Endothelial cell of umbilical vein (primary cell): Measurements from ENCODE around the gene AKR1C4. TPM values are rescaled to one million over a fixed set of nuclear protein-coding genes. Genes with fewer than 3 reads are reported as not detected.

Experiments used
- BruUV-seq: library from RNA; stranded (reverse); fragments of 400-500 nt; replicated peaks from 2 replicates; lab custom pipeline; 2021; lab: Mats Ljungman, UMichigan
- CTCF ChIA-PET: fragments of 300-600, 350-600 bp; sonication (Branson Sonifier 250); formaldehyde crosslinking; loops from one replicate; lab custom pipeline; 2021; ENCODE audit warnings: antibody characterized with exemption, inconsistent platforms; lab: Charles Lee
- POLR2A ChIA-PET: fragments of 300-600, 350-600 bp; sonication (Branson Sonifier 250); formaldehyde crosslinking; loops from one replicate; lab custom pipeline; 2021; ENCODE audit warnings: antibody characterized with exemption, inconsistent platforms; lab: Charles Lee
- DNase-seq: peaks from one replicate; pipeline ENCODE4 v3.0.0-alpha.2; 2011; ENCODE audit warnings: low read depth, low spot score
- FAIRE-seq: peaks from 2 replicates; lab custom pipeline; 2011; peaks lifted over from hg19 to GRCh38; lab: Jason Lieb, UNC
- H2AFZ ChIP-seq: 2 replicates; pipeline ENCODE4 v1.6.0; 2012; ENCODE audit warnings: low read depth, low read length, control low read depth, inconsistent platforms
- H3K27ac ChIP-seq: 2 replicates; pipeline ENCODE4 v1.5.1; 2011; ENCODE audit warnings: low read depth, mild to moderate bottlenecking, control low read depth, low read length, moderate library complexity; ENCODE audit not compliant: insufficient read depth
- H3K27me3 ChIP-seq, 2 experiments: 2 replicates each; pipeline versions ENCODE4 v1.6.0 to v1.6.1; 2011; ENCODE audit warnings: low read length in 2 of 2, mixed read lengths in 1 of 2; ENCODE audit not compliant: control insufficient read depth in 2 of 2, insufficient read depth in 2 of 2
- H3K36me3 ChIP-seq, 2 experiments: 2 replicates in 1 of 2; 3 replicates in 1 of 2; pipeline ENCODE4 v1.5.1; 2011; ENCODE audit warnings: low read length in 2 of 2, mild to moderate bottlenecking in 1 of 2, moderate library complexity in 1 of 2; ENCODE audit not compliant: control insufficient read depth in 2 of 2, insufficient read depth in 2 of 2; ENCODE audit errors: extremely low read depth in 1 of 2
- H3K4me1 ChIP-seq: 3 replicates; pipeline ENCODE4 v1.5.1; 2011; ENCODE audit warnings: mild to moderate bottlenecking, low read length; ENCODE audit not compliant: control insufficient read depth, insufficient read depth; ENCODE audit errors: extremely low read depth
- H3K4me2 ChIP-seq: 2 replicates; pipeline ENCODE4 v1.6.1; 2011; ENCODE audit warnings: low read length, control low read depth, mixed read lengths; ENCODE audit not compliant: insufficient read depth
- H3K4me3 ChIP-seq, 3 experiments: fragments of 200-600 bp in 1 of 3; sonication (generic), shearing (Covaris generic) in 1 of 3; replicated peaks in 1 of 3; 2 replicates each; pipeline ENCODE4 v1.5.1; 2011 to 2016; ENCODE audit warnings: control low read depth in 3 of 3, low read length in 3 of 3, mild to moderate bottlenecking in 2 of 3, inconsistent platforms in 1 of 3, low read depth in 1 of 3, moderate library complexity in 1 of 3; ENCODE audit not compliant: insufficient read depth in 1 of 3
- H3K79me2 ChIP-seq: 2 replicates; pipeline ENCODE4 v1.6.0; 2012; ENCODE audit warnings: low read length, inconsistent platforms; ENCODE audit not compliant: control insufficient read depth, insufficient read depth
- H3K9ac ChIP-seq: replicated peaks from 2 replicates; pipeline ENCODE3; 2011; ENCODE audit warnings: low read length, control low read depth; ENCODE audit not compliant: insufficient read depth; ENCODE audit errors: extremely low read depth
- H3K9me1 ChIP-seq: replicated peaks from 3 replicates; pipeline ENCODE4 v1.6.0; 2011; ENCODE audit warnings: mild to moderate bottlenecking, low read length; ENCODE audit not compliant: control insufficient read depth, insufficient read depth; ENCODE audit errors: extremely low read depth
- H3K9me3 ChIP-seq: replicated peaks from 2 replicates; pipeline ENCODE4 v1.5.1; 2012; ENCODE audit warnings: low read length, inconsistent platforms; ENCODE audit not compliant: control insufficient read depth, insufficient read depth
- H4K20me1 ChIP-seq: replicated peaks from 2 replicates; pipeline ENCODE3; 2011; ENCODE audit warnings: mild to moderate bottlenecking, low read length; ENCODE audit not compliant: control insufficient read depth, insufficient read depth; ENCODE audit errors: extremely low read depth
- CTCF ChIP-seq, 2 donors: IDR thresholded peaks; 1 replicate in 1 of 2; 2 replicates in 1 of 2; pipeline ENCODE4 v1.5.1; 2011; ENCODE audit warnings: low read length in 2 of 2, mild to moderate bottlenecking in 2 of 2, moderate library complexity in 2 of 2, control low read depth in 1 of 2, inconsistent platforms in 1 of 2, low read depth in 1 of 2; ENCODE audit not compliant: insufficient read depth in 1 of 2; ENCODE audit errors: extremely low read depth in 1 of 2
- EZH2 ChIP-seq: IDR thresholded peaks from 2 replicates; pipeline ENCODE4 v1.6.1; 2012; ENCODE audit warnings: borderline replicate concordance, low read depth, mild to moderate bottlenecking, moderate library complexity, low read length, inconsistent platforms; ENCODE audit not compliant: severe bottlenecking
- FOS ChIP-seq: IDR thresholded peaks from 2 replicates; pipeline ENCODE4 v1.6.1; 2011; ENCODE audit warnings: mild to moderate bottlenecking, low read length, moderate library complexity, borderline replicate concordance; ENCODE audit not compliant: insufficient read depth
- GATA2 ChIP-seq: IDR thresholded peaks from 2 replicates; pipeline ENCODE4 v1.7.0; 2011; ENCODE audit warnings: low read depth, mild to moderate bottlenecking, moderate library complexity, mixed read lengths, low read length; ENCODE audit not compliant: insufficient read length, insufficient read depth
- JUN ChIP-seq: IDR thresholded peaks from 2 replicates; pipeline ENCODE4 v1.6.1; 2011; ENCODE audit warnings: borderline replicate concordance, low read depth; ENCODE audit not compliant: insufficient read length, insufficient read depth
- MAX ChIP-seq: IDR thresholded peaks from 2 replicates; pipeline ENCODE4 v1.6.1; 2011; ENCODE audit not compliant: insufficient read depth, insufficient read length
- MYC ChIP-seq: IDR thresholded peaks from one replicate; pipeline ENCODE4 v1.6.1; 2011; ENCODE audit warnings: mild to moderate bottlenecking, low read depth, low read length
- POLR2A ChIP-seq: IDR thresholded peaks from 2 replicates; pipeline ENCODE4 v1.6.1; 2012; ENCODE audit warnings: low read depth, mild to moderate bottlenecking, control low read depth, low read length
- POLR2AphosphoS5 ChIP-seq: IDR thresholded peaks from 2 replicates; pipeline ENCODE4 v1.6.1; 2012; ENCODE audit warnings: low read depth, mild to moderate bottlenecking, control low read depth, low read length, moderate library complexity; ENCODE audit not compliant: insufficient read depth
- dilution Hi-C: fragments of 300-500 bp; cut with MboI; formaldehyde crosslinking; loops from one replicate; pipeline ENCODE4 v1.15.0; 2019; ENCODE audit warnings: low sequenced_read_pairs; ENCODE audit not compliant: extremely low pct_ligation_motif_present
- intact Hi-C: fragments of 100-400 bp; cut with micrococcal nuclease; formaldehyde crosslinking; loops from one replicate; pipeline ENCODE4 v1.10.0; 2022
- polyA plus RNA-seq, 4 experiments: library from polyadenylated mRNA; depleted of rRNA in 3 of 4; stranded (reverse) in 3 of 4; unstranded in 1 of 4; fragments of >200 nt; gene quantifications; 2 replicates each; pipeline versions ENCODE4 v1.2.1 to v1.2.3, GENCODE V29; 2011 to 2012; ENCODE audit warnings: missing spikeins in 1 of 4
- total RNA-seq: library from RNA; stranded (reverse); gene quantifications from 2 replicates; pipeline ENCODE4 v1.2.3, GENCODE V29; 2021

Gene AKR1C4
- total and polyA plus RNA-seq, 2 donors (not counting 3 experiments of a cell fraction or from before 2014, with no cell fraction given), result not detected

DNA sequence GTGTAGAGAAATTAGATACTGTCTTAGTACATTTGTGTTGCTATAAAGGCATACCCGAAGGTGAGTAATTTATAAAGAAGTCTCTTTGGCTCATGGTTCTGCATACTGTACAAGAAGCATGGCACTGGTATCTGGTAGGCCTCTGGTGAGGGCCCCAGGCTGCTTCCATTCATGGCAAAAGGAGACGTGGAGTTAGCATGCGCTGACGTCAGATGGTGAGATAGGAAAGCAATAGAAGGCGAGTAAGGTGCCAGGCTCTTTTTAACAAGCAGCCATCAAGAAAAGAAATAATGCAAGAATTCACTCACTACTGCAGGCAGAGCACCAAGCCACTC is 49.8 kb upstream of the AKR1C4 start:
- H3K9ac ChIP-seq, result no peak overlapping the region
- H3K4me3 ChIP-seq, result no peak overlapping the region
- no peaks in the 10 kb centered on the region for H4K20me1 ChIP-seq
- TF ChIP-seq MAX, result no peak
- TF ChIP-seq EZH2, result no peak
- TF ChIP-seq POLR2AphosphoS5, result no peak
- TF ChIP-seq FOS, result no peak
- no peak for TF ChIP-seq GATA2
- no peak for TF ChIP-seq POLR2A
- no peak for TF ChIP-seq MYC
- TF ChIP-seq JUN, result no peak
- no TSS peak for BruUV-seq
- H3K4me1 ChIP-seq, result no peaks in the 10 kb centered on the region
- CTCF ChIA-PET, result no interaction called here
- POLR2A ChIA-PET, result no interaction called here
- H3K36me3 ChIP-seq, result no peaks in the 10 kb centered on the region
- no peaks in the 10 kb centered on the region for H3K9me1 ChIP-seq
- dilution Hi-C loops, result no loop called here
- DNase-seq, result no peak
- H3K9me3 ChIP-seq, result no peaks in the 10 kb centered on the region
- FAIRE-seq, result no peak
- intact Hi-C loops, result no loop called here
- no peak overlapping the region for H3K27ac ChIP-seq
- no peak overlapping the region for H2AFZ ChIP-seq
- no peaks in the 10 kb centered on the region for H3K27me3 ChIP-seq
- H3K4me2 ChIP-seq, result no peak overlapping the region
- no peaks in the 10 kb centered on the region for H3K79me2 ChIP-seq

GRCh38 chr10:5147255-5147980 is 49.2 kb upstream of the AKR1C4 start:
- Histone ChIP-seq H3K9me3 (no peaks in the 10 kb centered on the region), H3K4me2 (no peak overlapping the region), H3K36me3 (no peaks in the 10 kb centered on the region), H3K27me3 (no peaks in the 10 kb centered on the region), H3K4me1 (no peaks in the 10 kb centered on the region), H3K27ac (no peak overlapping the region), H2AFZ (no peak overlapping the region), H3K79me2 (no peaks in the 10 kb centered on the region), H3K9me1 (no peaks in the 10 kb centered on the region), H4K20me1 (no peaks in the 10 kb centered on the region), H3K4me3 (no peak overlapping the region), H3K9ac (no peak overlapping the region)
- no peak for DNase-seq
- intact Hi-C loops, result no loop called here
- no TSS peak for BruUV-seq
- CTCF ChIA-PET, result no interaction called here
- dilution Hi-C loops, result no loop called here
- no peak for FAIRE-seq
- POLR2A ChIA-PET, result no interaction called here
- TF ChIP-seq JUN (no peak), GATA2 (no peak), CTCF (IDR thresholded peaks at IDR 0.05; ENCODE audit: extremely low read depth in 1 of 2, insufficient read depth in 1 of 2, low read depth in 1 of 2, low read length in 2 of 2) (no peak), MAX (no peak), POLR2A (no peak), FOS (no peak), MYC (no peak), POLR2AphosphoS5 (no peak), EZH2 (no peak)
